Activated gamma-delta T cell treated with Interleukin-2 at 50 U/mL for 16 hours (primary cell): ENCODE results near the gene CTSA.
"Not testable (repeated sequence)": the region's sequence is repeated elsewhere in the genome, so short reads cannot be mapped to it uniquely, and the experiment has no call there.

Experiments used
- DNase-seq: peaks from one replicate; pipeline ENCODE4 v3.0.0-alpha.2; 2020

The CTSA gene

GRCh38 chr20:45897289-45897688 is 6.2 kb downstream of the CTSA start:
- no peak for DNase-seq

DNA sequence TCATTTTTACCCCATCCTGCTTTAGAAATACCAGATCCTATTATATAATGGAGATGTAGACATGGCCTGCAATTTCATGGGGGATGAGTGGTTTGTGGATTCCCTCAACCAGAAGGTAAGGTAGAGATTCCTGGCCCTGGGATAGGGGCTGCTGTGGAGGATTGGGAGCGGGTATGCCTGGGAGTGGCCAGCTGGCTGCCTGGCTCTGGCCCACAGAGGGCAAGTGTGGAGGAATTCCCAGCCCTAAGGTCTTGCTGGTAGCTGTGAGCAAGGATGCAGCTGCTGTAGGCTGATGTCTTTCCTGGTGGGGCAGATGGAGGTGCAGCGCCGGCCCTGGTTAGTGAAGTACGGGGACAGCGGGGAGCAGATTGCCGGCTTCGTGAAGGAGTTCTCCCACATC is 6.6 kb downstream of the CTSA start:
- no peak for DNase-seq

GRCh38 chr20:45898285-45898684 is 7.2 kb downstream of the CTSA start:
- DNase-seq, result no peak

DNA sequence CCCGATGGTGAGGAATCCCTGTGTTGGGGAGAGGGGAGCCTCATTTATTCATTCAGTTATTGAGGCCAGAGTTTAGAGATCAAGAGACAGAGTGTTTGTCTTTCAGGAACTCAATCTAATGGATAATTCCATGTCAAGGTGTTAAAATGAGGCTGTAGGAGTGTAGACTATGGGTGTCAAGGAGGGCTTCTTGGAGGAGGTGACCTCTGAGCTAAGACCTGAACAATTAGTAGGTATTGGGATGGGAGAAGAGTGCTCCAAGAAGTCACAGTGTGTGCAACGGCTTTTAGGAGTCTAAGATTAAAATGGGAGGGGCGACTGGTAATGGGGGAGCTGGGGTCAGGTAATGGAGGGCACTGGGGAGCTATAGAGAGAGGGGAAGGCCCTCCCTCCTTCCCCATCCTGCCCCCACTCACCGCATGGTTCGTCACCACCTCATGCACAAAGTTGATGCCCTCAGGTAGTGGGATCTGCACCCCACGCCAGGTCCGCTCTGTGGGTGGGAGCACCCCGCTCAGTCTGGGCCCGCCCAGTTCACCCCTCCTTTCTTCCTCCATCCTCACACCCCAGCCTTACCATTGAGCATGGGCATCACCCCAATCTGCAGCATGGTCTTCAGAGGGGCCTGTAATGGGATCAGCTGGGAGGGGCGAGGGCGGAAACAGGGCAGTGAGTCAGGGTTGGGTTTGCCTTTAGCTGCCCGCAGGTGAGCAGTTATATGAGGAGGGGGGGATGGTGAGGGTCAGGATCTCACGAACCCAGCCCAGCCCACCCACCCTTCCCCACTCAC is 8.1 kb downstream of the CTSA start:
- no peak for DNase-seq

GRCh38 chr20:45901332-45901731 is 10.2 kb downstream of the CTSA start:
- DNase-seq, result not testable (repeated sequence)

GRCh38 chr20:45902199-45902701 is 11.1 kb downstream of the CTSA start:
- no peak for DNase-seq

DNA sequence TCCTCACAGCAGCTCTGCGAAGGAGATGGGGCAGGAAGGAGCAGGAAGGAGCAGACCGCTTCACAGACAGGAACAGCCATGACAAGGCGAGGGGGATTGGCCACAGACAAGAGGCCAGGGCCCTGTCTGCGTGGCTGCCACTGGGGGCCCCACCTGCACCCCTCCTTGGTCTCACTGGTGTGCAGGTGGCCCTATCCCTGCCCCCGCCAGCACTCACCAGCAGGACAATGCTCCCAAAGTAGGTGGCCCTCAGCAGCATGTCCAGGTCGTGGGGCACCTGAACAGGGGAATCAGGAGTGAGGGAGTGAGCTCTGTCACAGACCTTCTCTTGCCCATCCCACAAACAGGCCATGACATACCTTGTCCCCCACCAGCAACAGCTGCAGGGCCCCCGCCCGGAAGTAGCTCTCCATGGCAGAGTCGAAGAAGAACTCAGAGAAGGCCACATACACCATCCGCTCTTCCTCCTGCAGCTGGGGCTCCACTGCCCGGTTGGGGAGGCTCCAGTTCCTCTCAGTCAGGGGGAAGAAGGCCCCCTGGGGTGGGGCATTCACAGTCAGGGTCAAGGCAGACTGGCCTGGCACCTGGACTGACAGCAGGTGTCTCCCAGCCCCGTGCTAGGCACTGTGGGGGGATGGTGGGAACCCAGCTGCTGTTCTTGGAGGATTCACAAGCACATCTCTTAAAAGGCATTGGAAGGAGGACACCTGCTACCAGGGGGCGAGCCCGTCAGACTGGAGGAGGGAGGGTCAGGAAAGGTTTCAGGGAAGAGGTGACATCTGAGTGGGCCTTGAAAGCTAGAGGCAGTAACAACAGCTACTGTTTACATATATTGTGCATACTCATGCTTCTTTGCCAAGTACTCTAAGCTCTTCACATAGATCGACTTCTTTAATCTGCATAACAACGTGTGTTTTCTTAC is 13.7 kb downstream of the CTSA start:
- DNase-seq, result no peak

DNA sequence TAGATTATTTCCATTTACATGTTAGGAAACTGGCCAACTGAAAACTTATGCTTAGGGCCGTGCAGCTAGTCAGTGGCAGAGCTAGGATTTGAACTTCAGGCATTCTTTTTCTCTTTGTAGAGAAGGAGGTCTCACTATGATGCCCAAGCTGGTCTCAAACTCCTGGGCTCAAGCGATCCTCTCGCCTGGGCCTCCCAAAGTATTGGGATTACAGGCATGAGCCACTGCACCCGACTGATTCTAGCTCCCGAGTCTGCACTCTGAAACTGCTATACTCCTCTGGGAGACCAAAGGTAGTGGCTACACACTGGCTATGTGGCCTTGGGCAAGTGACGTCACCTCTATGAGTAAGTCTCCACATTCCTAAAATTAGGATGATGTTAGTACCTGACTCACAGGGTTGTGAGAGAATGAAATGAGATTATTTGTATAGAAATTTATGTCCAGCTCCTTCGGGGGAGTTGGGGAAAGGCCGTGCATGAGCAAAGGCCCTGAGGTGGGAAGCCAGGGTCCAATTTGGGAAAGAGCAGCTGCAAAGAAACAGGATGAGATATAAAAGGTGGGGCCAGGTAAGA is 14.5 kb downstream of the CTSA start:
- DNase-seq, result no peak

- DNase-seq, result no peak
These were observed 16.2 kb downstream of the CTSA start for GRCh38 chr20:45907219-45907948.

GRCh38 chr20:45908084-45908483 is 16.9 kb downstream of the CTSA start:
- DNase-seq, result no peak

DNA sequence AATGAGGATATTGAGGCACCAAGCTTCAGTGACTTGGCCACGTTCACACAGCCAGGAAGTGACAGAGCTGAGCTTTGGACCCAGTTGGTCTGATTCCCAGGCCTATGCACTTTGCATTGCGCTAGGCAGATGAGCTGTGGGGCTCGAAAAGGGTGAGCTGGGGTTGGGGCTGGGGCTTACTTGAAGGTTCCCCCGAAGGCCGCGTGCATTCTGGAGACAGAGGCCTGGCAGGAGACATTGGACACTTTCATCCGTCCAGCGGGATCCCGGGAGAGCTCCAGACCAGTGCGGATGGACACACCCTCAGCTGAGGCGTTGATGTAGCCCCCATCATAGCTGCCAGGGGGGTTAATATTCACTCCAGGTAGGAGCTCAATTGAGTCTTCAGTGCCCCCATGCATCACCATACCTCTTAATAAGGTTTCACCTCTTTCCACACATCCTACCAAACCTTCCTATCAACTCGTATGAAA is 18.2 kb downstream of the CTSA start:
- DNase-seq, result no peak

- no peak for DNase-seq
These were observed 18.9 kb downstream of the CTSA start for GRCh38 chr20:45909817-45910669.

- peak; percentile 88 for DNase-seq
These were observed 19.7 kb downstream of the CTSA start for GRCh38 chr20:45910670-45911485.

DNA sequence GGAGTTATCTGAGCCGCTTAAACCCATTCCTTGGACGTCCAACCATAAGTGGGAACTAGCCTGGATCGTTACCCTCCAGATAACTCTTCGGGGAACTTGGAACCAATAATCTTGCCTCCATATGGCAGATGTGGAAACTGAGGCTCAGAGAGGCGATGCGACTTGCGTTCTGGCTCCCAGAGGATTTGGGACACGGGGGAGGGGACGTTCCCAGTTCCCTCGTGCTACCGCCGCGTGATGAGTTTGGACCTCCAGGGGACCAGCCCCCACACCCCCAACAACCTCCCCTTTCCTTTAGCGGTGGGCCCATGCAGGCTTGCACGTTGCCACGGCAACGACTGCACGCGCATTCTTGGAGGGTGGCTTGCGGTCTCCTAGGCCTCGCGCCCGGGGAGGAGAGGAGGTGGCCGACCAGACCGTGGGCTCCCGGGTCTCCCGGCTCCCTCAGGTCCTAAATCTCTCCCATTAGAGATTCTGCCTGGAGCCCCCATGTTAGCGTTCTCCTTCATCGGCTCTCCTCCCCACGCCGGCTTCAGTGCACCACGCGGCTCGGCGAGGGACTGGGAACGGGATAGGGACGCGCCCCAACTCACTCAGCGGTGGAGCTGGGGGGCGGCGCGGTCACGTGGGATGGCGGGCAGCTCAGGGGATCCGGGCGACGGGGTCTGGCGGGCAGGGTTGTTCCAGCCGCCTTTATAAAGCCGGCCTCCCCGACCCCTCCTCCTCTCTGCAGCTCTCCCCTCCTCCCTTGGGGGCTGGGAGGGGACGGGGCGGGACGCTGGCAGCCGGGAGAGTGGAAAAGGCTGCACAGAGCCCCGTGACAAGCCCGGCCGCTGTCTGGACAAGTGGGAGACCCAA is 20.6 kb downstream of the CTSA start, which contains the start of gene PLTP:
TSS of gene PLTP (minus strand) at position 670 of the 858 bp plus-strand sequence. CDS start 703 bp downstream, outside the sequence.
- DNase-seq, result peak; percentile 31

DNA sequence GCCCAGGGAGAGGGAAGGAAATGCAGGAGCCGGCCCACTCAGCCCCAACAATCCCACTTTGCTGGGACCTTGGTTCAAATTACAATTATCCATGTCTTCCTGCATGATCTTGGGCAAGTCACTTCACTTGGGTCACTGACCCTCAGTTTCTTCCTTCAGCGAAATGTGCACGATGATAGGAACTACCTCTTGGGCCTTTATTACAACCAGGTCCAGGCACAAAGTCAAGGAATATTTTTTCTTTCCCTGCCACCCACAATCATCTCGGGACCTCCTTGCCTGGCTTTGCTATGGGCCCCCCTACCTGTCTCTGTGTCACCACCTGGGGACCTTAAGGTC is 21.2 kb downstream of the CTSA start:
- no peak for DNase-seq

DNA sequence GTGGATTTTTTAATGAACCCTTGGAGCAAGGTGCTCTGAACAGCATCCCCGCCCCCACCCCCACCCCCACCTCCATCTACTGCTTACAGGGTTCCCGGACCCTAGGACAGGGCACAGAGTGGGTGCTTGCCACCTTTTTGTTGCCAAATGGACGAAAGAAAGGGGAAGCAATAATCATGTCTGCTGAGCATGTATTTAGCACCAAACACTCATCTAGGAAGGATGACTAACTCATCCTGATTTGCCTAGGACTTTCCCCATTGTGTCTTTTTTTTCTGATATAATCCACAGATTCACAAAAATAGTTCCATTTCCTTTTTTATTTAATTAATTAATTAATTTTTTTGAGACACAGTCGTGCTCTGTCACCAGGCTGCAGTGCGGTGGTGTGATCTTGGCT is 22.0 kb downstream of the CTSA start:
- no peak for DNase-seq

DNA sequence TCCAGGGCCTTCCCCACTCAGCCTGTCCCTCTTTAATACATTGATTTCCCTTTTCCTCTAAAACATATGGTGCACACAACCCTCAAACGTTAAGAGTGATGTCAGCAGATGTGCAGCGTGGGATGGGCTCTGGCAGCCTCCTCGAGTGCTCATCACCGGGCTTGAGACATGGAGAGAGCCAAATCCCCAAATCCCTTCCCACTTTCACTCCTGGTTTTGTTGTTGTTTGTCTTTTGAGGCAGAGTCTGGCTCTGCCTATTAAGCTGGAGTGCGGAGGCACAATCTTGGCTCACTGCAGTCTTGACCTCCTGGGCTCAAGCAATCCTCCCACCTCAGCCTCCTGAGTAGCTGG is 26.6 kb downstream of the CTSA start:
- no peak for DNase-seq

- no peak for DNase-seq
These were observed 27.1 kb downstream of the CTSA start for GRCh38 chr20:45918182-45918737.

DNA sequence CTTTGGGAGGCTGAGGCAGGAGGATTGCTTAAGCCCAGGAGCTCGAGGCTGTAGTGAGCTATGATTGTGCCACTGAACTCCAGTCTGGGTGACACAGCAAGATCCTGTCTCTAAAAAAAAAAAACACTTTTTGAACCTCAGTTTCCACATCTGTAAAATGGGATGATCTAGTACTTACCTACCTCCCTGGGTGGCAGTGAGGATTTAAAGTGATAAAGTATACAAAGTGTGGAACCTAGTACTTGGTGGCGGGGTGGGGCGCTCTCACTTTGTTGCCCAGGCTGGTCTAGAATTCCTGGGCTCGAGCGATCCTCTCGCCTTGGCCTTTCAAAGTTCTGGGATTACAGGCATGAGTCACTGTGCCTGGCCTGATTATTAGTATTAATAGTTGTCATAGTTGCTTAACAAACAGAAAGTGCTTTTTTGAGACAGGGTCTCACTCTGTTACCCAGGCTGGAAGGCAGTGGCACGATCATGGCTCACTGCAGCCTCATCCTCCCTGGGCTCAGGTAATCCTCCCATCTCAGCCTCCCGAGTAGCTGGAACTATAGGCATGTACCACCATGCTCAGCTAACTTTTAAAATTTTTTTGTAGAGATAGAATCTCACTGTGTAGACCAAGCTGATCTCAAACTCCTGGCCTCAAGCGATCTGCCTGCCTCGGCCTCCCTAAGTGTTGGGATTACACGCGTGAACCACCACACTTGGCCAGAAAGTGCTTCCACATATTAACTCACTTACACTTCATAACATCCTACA is 27.8 kb downstream of the CTSA start:
- no peak for DNase-seq
